EH (cell line): ENCODE results near the gene OCSTAMP.

Experiments used
- DNase-seq: peaks from one replicate; pipeline ENCODE4 v3.0.0-alpha.2; 2015; ENCODE audit warnings: low read depth

Gene OCSTAMP

GRCh38 chr20:46573234-46573633 lies 22.8 kb upstream of the OCSTAMP start:
- no peak for DNase-seq

GRCh38 chr20:46572790-46573189 lies 22.3 kb upstream of the OCSTAMP start:
- DNase-seq: no peak

GRCh38 chr20:46572153-46572552 lies 21.7 kb upstream of the OCSTAMP start:
- DNase-seq: no peak

- DNase-seq: no peak
Measured at GRCh38 chr20:46571418-46571817, 21.0 kb upstream of the OCSTAMP start.

- DNase-seq: no peak
Measured at GRCh38 chr20:46570956-46571355, 20.5 kb upstream of the OCSTAMP start.

GRCh38 chr20:46569961-46570360 lies 19.5 kb upstream of the OCSTAMP start:
- DNase-seq: no peak

GRCh38 chr20:46568570-46569129 lies 18.2 kb upstream of the OCSTAMP start:
- peak; percentile 73 for DNase-seq

- DNase-seq: no peak
Measured at GRCh38 chr20:46566125-46566524, 15.7 kb upstream of the OCSTAMP start.

- no peak for DNase-seq
Measured at GRCh38 chr20:46564241-46564957, 13.9 kb upstream of the OCSTAMP start.

- no peak for DNase-seq
Measured at GRCh38 chr20:46563860-46564221, 13.4 kb upstream of the OCSTAMP start.

GRCh38 chr20:46563170-46563859 lies 12.9 kb upstream of the OCSTAMP start:
- DNase-seq: no peak

GRCh38 chr20:46562373-46563169 lies 12.1 kb upstream of the OCSTAMP start:
- DNase-seq: peak; percentile 72

- no peak for DNase-seq
Measured at GRCh38 chr20:46562009-46562372, 11.5 kb upstream of the OCSTAMP start.

- no peak for DNase-seq
Measured at GRCh38 chr20:46559685-46560440, 9.4 kb upstream of the OCSTAMP start.

- DNase-seq: no peak
Measured at GRCh38 chr20:46559001-46559400, 8.5 kb upstream of the OCSTAMP start.

- peak; percentile 79 for DNase-seq
Measured at GRCh38 chr20:46558511-46558959, 8.1 kb upstream of the OCSTAMP start.

- DNase-seq: peak; percentile 61
Measured at GRCh38 chr20:46557231-46557956, 6.9 kb upstream of the OCSTAMP start.

GRCh38 chr20:46555370-46555956 lies 5.0 kb upstream of the OCSTAMP start:
- no peak for DNase-seq

GRCh38 chr20:46554828-46555227 lies 4.4 kb upstream of the OCSTAMP start:
- no peak for DNase-seq

- no peak for DNase-seq
Measured at GRCh38 chr20:46553926-46554325, 3.5 kb upstream of the OCSTAMP start.
